WTC11 (cell line): Measurements from ENCODE around the gene CTNNBIP1. TPM values are rescaled to one million over a fixed set of nuclear protein-coding genes. Genes with fewer than 3 reads are reported as not detected.
A peak's percentile ranks its signal among the peaks of the same experiment; 100 is the strongest.

ENCODE experiments used
- ATAC-seq: fragments of 200-7000 bp; cut with Tn5 transposase; 2 replicates; pipeline ENCODE4 v1.10.0; 2021; ENCODE audit warnings: mild to moderate bottlenecking, moderate library complexity
- CTCF ChIA-PET: fragments of 300-600 bp; sonication (Branson Sonifier 250); formaldehyde crosslinking; loops from one replicate; lab custom pipeline; 2021; ENCODE audit warnings: antibody characterized with exemption; lab: Charles Lee
- POLR2A ChIA-PET: fragments of 350-600 bp; sonication (Branson Sonifier 250); formaldehyde crosslinking; loops from one replicate; lab custom pipeline; 2021; ENCODE audit warnings: antibody characterized with exemption; lab: Charles Lee
- DNase-seq: peaks from one replicate; pipeline ENCODE4 v3.0.0; 2021; ENCODE audit warnings: low spot score
- H3K27ac Mint-ChIP-seq: 2 replicates; pipeline ENCODE4 v1.8.0; 2021; ENCODE audit warnings: mixed read lengths
- H3K27me3 Mint-ChIP-seq: 2 replicates; pipeline ENCODE4 v1.8.0; 2021; ENCODE audit warnings: low read depth, mild to moderate bottlenecking, moderate library complexity, mixed read lengths
- H3K36me3 Mint-ChIP-seq: 2 replicates; pipeline ENCODE4 v1.8.0; 2021; ENCODE audit warnings: mixed read lengths
- H3K4me1 Mint-ChIP-seq: 2 replicates; pipeline ENCODE4 v1.8.0; 2022; ENCODE audit warnings: mixed read lengths
- H3K4me3 Mint-ChIP-seq: 2 replicates; pipeline ENCODE4 v1.8.0; 2021; ENCODE audit warnings: mild to moderate bottlenecking, moderate library complexity, mixed read lengths
- H3K9me3 Mint-ChIP-seq: 2 replicates; pipeline ENCODE4 v1.8.0; 2021; ENCODE audit warnings: mixed read lengths
- ATF1 ChIP-seq: sonication (generic); formaldehyde crosslinking; IDR thresholded peaks from 2 replicates; pipeline ENCODE4 v1.8.1; 2023; ENCODE audit warnings: mild to moderate bottlenecking, moderate library complexity, missing genetic modification reagents
- ETV6 ChIP-seq: sonication (generic); formaldehyde crosslinking; IDR thresholded peaks from 2 replicates; pipeline ENCODE4 v1.8.1; 2022; ENCODE audit warnings: mild to moderate bottlenecking, missing genetic modification reagents
- FOXK1 ChIP-seq: sonication (generic); formaldehyde crosslinking; IDR thresholded peaks from 2 replicates; pipeline ENCODE4 v1.8.0; 2022; ENCODE audit warnings: mild to moderate bottlenecking, moderate library complexity, missing genetic modification reagents
- FOXP1 ChIP-seq: sonication (generic); formaldehyde crosslinking; IDR thresholded peaks from 2 replicates; pipeline ENCODE4 v1.8.0; 2022; ENCODE audit warnings: missing genetic modification reagents, mild to moderate bottlenecking, moderate library complexity, borderline replicate concordance
- GTF2I ChIP-seq: fragments of 250-450 bp; sonication (Bioruptor Pico); conservative IDR thresholded peaks from 2 replicates; pipeline ENCODE4 v1.4.0; 2021; ENCODE audit warnings: mild to moderate bottlenecking
- MYBL2 ChIP-seq: sonication (generic); formaldehyde crosslinking; IDR thresholded peaks from 2 replicates; pipeline ENCODE4 v1.8.1; 2023; ENCODE audit warnings: mild to moderate bottlenecking, moderate library complexity, missing genetic modification reagents
- NFATC4 ChIP-seq: fragments of 250-450 bp; sonication (Bioruptor Pico); IDR thresholded peaks from 2 replicates; pipeline ENCODE4 v1.9.0; 2021; ENCODE audit warnings: mild to moderate bottlenecking
- NR1H2 ChIP-seq: sonication (generic); formaldehyde crosslinking; IDR thresholded peaks from 2 replicates; pipeline ENCODE4 v1.9.0; 2021; ENCODE audit warnings: mild to moderate bottlenecking, moderate library complexity, missing genetic modification reagents
- PREB ChIP-seq: sonication (generic); formaldehyde crosslinking; IDR thresholded peaks from 2 replicates; pipeline ENCODE4 v1.8.1; 2022; ENCODE audit warnings: mild to moderate bottlenecking, missing genetic modification reagents, moderate library complexity, borderline replicate concordance
- PRRX2 ChIP-seq: fragments of 250-450 bp; sonication (Bioruptor Pico); IDR thresholded peaks from 2 replicates; pipeline ENCODE4 v1.8.0; 2021; ENCODE audit warnings: mild to moderate bottlenecking
- RELA ChIP-seq: sonication (generic); formaldehyde crosslinking; IDR thresholded peaks from 2 replicates; pipeline ENCODE4 v1.8.1; 2022; ENCODE audit warnings: missing genetic modification reagents, mild to moderate bottlenecking, borderline replicate concordance
- STAT6 ChIP-seq: sonication (generic); formaldehyde crosslinking; conservative IDR thresholded peaks from 2 replicates; pipeline ENCODE4 v1.8.1; 2023; ENCODE audit warnings: mild to moderate bottlenecking, low read depth, missing genetic modification reagents, moderate library complexity
- TCF7 ChIP-seq: sonication (generic); formaldehyde crosslinking; IDR thresholded peaks from 2 replicates; pipeline ENCODE4 v1.8.0; 2022; ENCODE audit warnings: mild to moderate bottlenecking, low read depth, missing genetic modification reagents, moderate library complexity
- TEAD1 ChIP-seq: sonication (generic); formaldehyde crosslinking; IDR thresholded peaks from 2 replicates; pipeline ENCODE4 v1.8.0; 2022; ENCODE audit warnings: mild to moderate bottlenecking, missing genetic modification reagents
- ZBTB21 ChIP-seq: sonication (generic); formaldehyde crosslinking; IDR thresholded peaks from 2 replicates; pipeline ENCODE4 v1.8.1; 2023; ENCODE audit warnings: mild to moderate bottlenecking, missing genetic modification reagents, borderline replicate concordance
- ZNF138 ChIP-seq: sonication (generic); formaldehyde crosslinking; conservative IDR thresholded peaks from 2 replicates; pipeline ENCODE4 v1.8.1; 2022; ENCODE audit warnings: mild to moderate bottlenecking, moderate library complexity, missing genetic modification reagents
- ZNF232 ChIP-seq: sonication (generic); formaldehyde crosslinking; IDR thresholded peaks from 2 replicates; pipeline ENCODE4 v1.8.0; 2022; ENCODE audit warnings: mild to moderate bottlenecking, missing genetic modification reagents
- ZNF281 ChIP-seq: sonication (generic); formaldehyde crosslinking; IDR thresholded peaks from 2 replicates; pipeline ENCODE4 v1.8.0; 2023; ENCODE audit warnings: mild to moderate bottlenecking, missing genetic modification reagents
- ZNF317 ChIP-seq: sonication (generic); formaldehyde crosslinking; IDR thresholded peaks from 2 replicates; pipeline ENCODE4 v1.8.1; 2023; ENCODE audit warnings: low read depth, mild to moderate bottlenecking, moderate library complexity, missing genetic modification reagents, borderline replicate concordance
- ZNF425 ChIP-seq: fragments of 250-450 bp; sonication (Bioruptor Pico); conservative IDR thresholded peaks from 2 replicates; pipeline ENCODE4 v1.9.0; 2021; ENCODE audit warnings: mild to moderate bottlenecking
- total RNA-seq: library from RNA; stranded (reverse); gene quantifications from 3 replicates; pipeline ENCODE4 v1.2.3, GENCODE V29; 2021
- TF ChIP-seq, protein P1 (sequence below): fragments of 250-450 bp; sonication (Bioruptor Pico); IDR thresholded peaks from 2 replicates; pipeline ENCODE4 v1.8.0; 2021; ENCODE audit warnings: mild to moderate bottlenecking
- TF ChIP-seq, protein P2 (sequence below): sonication (generic); formaldehyde crosslinking; IDR thresholded peaks from 2 replicates; pipeline ENCODE4 v1.8.0; 2022; ENCODE audit warnings: mild to moderate bottlenecking, missing genetic modification reagents

CTNNBIP1 gene
- total RNA-seq, 1 experiment from 2014 or later: 58.2 TPM

DNA sequence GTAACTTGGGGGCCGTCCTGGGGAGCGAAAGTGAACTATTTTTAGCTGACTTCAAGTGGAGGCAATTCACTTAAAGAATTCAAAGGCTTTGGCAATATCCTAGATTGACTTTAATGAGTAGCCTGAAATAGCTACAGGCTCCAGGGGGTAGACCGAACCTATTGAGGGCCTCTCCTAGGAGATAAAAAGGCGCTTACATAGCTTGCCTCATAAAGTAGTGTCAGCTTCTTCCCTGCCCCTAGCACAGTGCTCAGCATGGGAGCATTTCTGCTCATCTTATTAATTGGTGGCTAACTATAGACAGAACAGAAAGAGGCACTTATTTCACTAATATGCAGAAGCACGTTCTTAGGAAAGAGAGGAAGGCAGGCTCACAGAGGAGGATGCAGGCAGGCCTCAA is 12.3 kb upstream of the CTNNBIP1 start:
- POLR2A ChIA-PET: no interaction called here
- TF ChIP-seq FOXP1 (CRISPR knock-in tag) (no peak), RELA (no peak), FOXK1 (CRISPR knock-in tag) (no peak), ZNF281 (CRISPR knock-in tag) (no peak), ZNF138 (no peak), MYBL2 (CRISPR knock-in tag) (no peak), ETV6 (no peak), TCF7 (CRISPR knock-in tag) (no peak), GTF2I (CRISPR knock-in tag) (no peak), ZNF317 (CRISPR knock-in tag) (no peak)
- TF ChIP-seq, protein P1, sequence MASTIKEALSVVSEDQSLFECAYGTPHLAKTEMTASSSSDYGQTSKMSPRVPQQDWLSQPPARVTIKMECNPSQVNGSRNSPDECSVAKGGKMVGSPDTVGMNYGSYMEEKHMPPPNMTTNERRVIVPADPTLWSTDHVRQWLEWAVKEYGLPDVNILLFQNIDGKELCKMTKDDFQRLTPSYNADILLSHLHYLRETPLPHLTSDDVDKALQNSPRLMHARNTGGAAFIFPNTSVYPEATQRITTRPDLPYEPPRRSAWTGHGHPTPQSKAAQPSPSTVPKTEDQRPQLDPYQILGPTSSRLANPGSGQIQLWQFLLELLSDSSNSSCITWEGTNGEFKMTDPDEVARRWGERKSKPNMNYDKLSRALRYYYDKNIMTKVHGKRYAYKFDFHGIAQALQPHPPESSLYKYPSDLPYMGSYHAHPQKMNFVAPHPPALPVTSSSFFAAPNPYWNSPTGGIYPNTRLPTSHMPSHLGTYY (CRISPR knock-in tag): no peak
- CTCF ChIA-PET: interaction anchor here (0.8 to 1.4 kb wide), 4 partner anchors 32 to 271 kb away, joined by 3 to 5 read pairs (median 4); partner anchors contain the start of gene PIK3CD
- Mint-ChIP-seq H3K4me1 (peaks cover 35% of the 10 kb centered on the region), H3K36me3 (no peaks in the 10 kb centered on the region), H3K27ac (peak overlapping the region; percentile 81), H3K4me3 (no peak overlapping the region), H3K9me3 (no peaks in the 10 kb centered on the region), H3K27me3 (no peaks in the 10 kb centered on the region)
- no peak for DNase-seq
- peak; percentile 81 for ATAC-seq

DNA sequence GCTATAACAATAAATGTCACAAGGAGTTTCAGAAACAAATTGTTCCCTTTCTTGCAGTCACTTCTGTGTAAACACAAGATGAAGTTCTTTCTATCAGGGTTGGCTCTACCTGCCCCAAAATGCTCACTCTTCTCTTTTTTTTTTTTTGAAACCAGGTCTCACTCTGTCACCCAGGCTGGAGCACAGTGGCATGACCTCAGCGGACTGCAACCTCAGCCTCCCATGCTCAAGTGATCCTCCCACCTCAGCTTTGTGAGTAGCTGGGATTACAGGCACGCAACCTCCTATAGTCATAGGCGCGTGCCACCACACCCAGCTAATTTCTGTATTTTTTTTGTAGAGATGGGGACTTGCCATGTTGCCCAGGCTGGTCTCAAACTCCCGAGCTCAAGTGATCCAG is 10.5 kb upstream of the CTNNBIP1 start:
- peaks cover 27% of the 10 kb centered on the region for H3K4me1 Mint-ChIP-seq
- no peak overlapping the region for H3K4me3 Mint-ChIP-seq
- no peaks in the 10 kb centered on the region for H3K27me3 Mint-ChIP-seq
- POLR2A ChIA-PET: no interaction called here
- ATAC-seq (no peak), DNase-seq (no peak)
- no peaks in the 10 kb centered on the region for H3K36me3 Mint-ChIP-seq
- CTCF ChIA-PET: no interaction called here
- no peak overlapping the region for H3K27ac Mint-ChIP-seq
- no peaks in the 10 kb centered on the region for H3K9me3 Mint-ChIP-seq
- TF ChIP-seq TEAD1 (CRISPR knock-in tag) (no peak), STAT6 (CRISPR knock-in tag) (no peak), ZNF232 (CRISPR knock-in tag) (no peak), GTF2I (CRISPR knock-in tag) (no peak), NR1H2 (no peak), ZNF425 (no peak), ZNF281 (CRISPR knock-in tag) (no peak), ATF1 (no peak), ZBTB21 (CRISPR knock-in tag) (no peak), PREB (CRISPR knock-in tag) (no peak), NFATC4 (no peak), PRRX2 (no peak)
- TF ChIP-seq, protein P2, sequence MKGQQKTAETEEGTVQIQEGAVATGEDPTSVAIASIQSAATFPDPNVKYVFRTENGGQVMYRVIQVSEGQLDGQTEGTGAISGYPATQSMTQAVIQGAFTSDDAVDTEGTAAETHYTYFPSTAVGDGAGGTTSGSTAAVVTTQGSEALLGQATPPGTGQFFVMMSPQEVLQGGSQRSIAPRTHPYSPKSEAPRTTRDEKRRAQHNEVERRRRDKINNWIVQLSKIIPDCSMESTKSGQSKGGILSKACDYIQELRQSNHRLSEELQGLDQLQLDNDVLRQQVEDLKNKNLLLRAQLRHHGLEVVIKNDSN: no peak
